BLaER1 (cell line): ENCODE data around the gene KLHL25.

Source experiments
- H3K27ac ChIP-seq: shearing (Covaris generic); formaldehyde crosslinking; 2 replicates; pipeline ENCODE4 v1.8.1; 2022
- H3K27me3 ChIP-seq: shearing (Covaris generic); formaldehyde crosslinking; 2 replicates; pipeline ENCODE4 v1.8.1; 2022
- H3K36me3 ChIP-seq: shearing (Covaris generic); formaldehyde crosslinking; 2 replicates; pipeline ENCODE4 v1.8.1; 2022
- H3K4me1 ChIP-seq: shearing (Covaris generic); formaldehyde crosslinking; 2 replicates; pipeline ENCODE4 v1.8.1; 2022
- H3K4me2 ChIP-seq: shearing (Covaris generic); formaldehyde crosslinking; 2 replicates; pipeline ENCODE4 v1.8.1; 2022
- H3K4me3 ChIP-seq: shearing (Covaris generic); formaldehyde crosslinking; 2 replicates; pipeline ENCODE4 v1.8.1; 2022
- H3K9ac ChIP-seq: shearing (Covaris generic); formaldehyde crosslinking; 2 replicates; pipeline ENCODE4 v1.8.1; 2022
- H3K9me3 ChIP-seq: shearing (Covaris generic); formaldehyde crosslinking; 2 replicates; pipeline ENCODE4 v1.8.1; 2022
- H4K20me1 ChIP-seq: shearing (Covaris generic); formaldehyde crosslinking; 2 replicates; pipeline ENCODE4 v1.8.1; 2022
- Cebpa-rat ChIP-seq: shearing (Covaris generic); IDR thresholded peaks from 2 replicates; pipeline ENCODE4 v1.8.1; 2022

KLHL25 gene, protein sequence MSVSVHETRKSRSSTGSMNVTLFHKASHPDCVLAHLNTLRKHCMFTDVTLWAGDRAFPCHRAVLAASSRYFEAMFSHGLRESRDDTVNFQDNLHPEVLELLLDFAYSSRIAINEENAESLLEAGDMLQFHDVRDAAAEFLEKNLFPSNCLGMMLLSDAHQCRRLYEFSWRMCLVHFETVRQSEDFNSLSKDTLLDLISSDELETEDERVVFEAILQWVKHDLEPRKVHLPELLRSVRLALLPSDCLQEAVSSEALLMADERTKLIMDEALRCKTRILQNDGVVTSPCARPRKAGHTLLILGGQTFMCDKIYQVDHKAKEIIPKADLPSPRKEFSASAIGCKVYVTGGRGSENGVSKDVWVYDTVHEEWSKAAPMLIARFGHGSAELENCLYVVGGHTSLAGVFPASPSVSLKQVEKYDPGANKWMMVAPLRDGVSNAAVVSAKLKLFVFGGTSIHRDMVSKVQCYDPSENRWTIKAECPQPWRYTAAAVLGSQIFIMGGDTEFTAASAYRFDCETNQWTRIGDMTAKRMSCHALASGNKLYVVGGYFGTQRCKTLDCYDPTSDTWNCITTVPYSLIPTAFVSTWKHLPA

GRCh38 chr15:85794598-85795336 is at the start of gene KLHL25:
KLHL25 (minus strand) TSS chr15:85794925; CDS start chr15:85769810, 25,115 bp downstream.
- Histone ChIP-seq H3K9me3 (0 out of 2 replicates have a peak, but pooled peaks cover 5% of the 10 kb centered on the region), H4K20me1 (peaks cover 31% of the 10 kb centered on the region), H3K27ac (peak within 1 kb of the TSS; percentile 93), H3K4me2 (peak within 1 kb of the TSS; percentile 97), H3K4me3 (peak within 1 kb of the TSS; percentile 96), H3K9ac (peak within 1 kb of the TSS; percentile 89), H3K27me3 (no peaks in the 10 kb centered on the region), H3K36me3 (0 out of 2 replicates have a peak, but pooled peaks cover 9% of the 10 kb centered on the region), H3K4me1 (peaks cover 26% of the 10 kb centered on the region)
- no peak for TF ChIP-seq Cebpa-rat

GRCh38 chr15:85840802-85841152 is 46.1 kb upstream of the KLHL25 start:
- Histone ChIP-seq H3K9me3 (no peaks in the 10 kb centered on the region), H3K4me3 (peak overlapping the region; percentile 52), H3K9ac (no peak overlapping the region)

DNA sequence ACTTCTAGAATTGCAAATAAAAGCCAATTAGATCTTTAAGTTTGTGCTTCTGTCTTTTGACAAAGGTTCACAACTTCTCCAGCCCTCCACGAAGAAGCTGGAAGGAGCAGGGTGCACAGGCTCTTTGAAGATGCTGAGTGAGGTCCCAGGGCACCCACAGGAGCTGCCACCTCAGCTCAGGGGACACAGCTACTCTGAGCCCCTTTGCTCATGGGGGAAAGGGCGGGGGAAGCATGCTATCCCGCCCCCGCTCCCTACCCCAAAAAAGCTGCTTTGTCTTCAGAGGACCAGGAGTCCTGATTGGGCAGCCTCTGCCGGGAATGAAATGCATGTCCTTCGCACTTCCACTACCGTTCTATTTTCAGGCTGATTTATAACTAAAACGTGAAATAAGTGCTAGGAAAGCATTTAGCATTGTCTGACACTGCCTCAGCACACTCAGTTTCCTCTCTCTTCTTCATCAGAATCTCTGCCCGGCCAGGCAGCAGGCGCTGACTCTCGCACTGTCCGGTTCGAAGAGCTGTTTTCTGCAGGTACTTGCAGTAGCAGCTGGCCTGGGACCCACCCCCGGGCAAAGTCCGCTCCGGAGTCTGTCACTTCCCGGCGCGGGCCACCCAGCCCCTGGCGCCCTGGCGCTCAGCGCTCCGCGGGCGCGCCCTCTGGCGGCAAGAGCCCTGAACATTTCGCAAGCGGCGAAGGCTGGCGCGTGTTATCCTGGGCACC is 45.5 kb upstream of the KLHL25 start:
- Histone ChIP-seq H3K9me3 (no peaks in the 10 kb centered on the region), H3K27ac (no peak overlapping the region), H3K36me3 (no peaks in the 10 kb centered on the region), H3K9ac (peak overlapping the region; percentile 64; the same call in 1 of the 2 replicates), H4K20me1 (no peaks in the 10 kb centered on the region), H3K4me3 (peak overlapping the region; percentile 52), H3K4me1 (peaks cover 11% of the 10 kb centered on the region), H3K4me2 (peak overlapping the region; percentile 90), H3K27me3 (no peaks in the 10 kb centered on the region)
- TF ChIP-seq Cebpa-rat = peak; percentile 69

More at GRCh38 chr15:85840802-85841152, 46.1 kb upstream of the KLHL25 start:
- Histone ChIP-seq H3K27me3 (no peaks in the 10 kb centered on the region), H4K20me1 (no peaks in the 10 kb centered on the region), H3K36me3 (no peaks in the 10 kb centered on the region), H3K27ac (no peak overlapping the region), H3K4me1 (peaks cover 11% of the 10 kb centered on the region), H3K4me2 (peak overlapping the region; percentile 90)
- no peak for TF ChIP-seq Cebpa-rat

GRCh38 chr15:85839643-85840042 is 44.9 kb upstream of the KLHL25 start:
- Histone ChIP-seq H3K9ac (no peak overlapping the region), H3K9me3 (no peaks in the 10 kb centered on the region), H3K36me3 (no peaks in the 10 kb centered on the region), H4K20me1 (no peaks in the 10 kb centered on the region), H3K27me3 (no peaks in the 10 kb centered on the region), H3K27ac (no peak overlapping the region), H3K4me3 (no peak overlapping the region), H3K4me2 (peak overlapping the region; percentile 90; the same call in 1 of the 2 replicates), H3K4me1 (peaks cover 11% of the 10 kb centered on the region)
- no peak for TF ChIP-seq Cebpa-rat

GRCh38 chr15:85838655-85839054 is 43.9 kb upstream of the KLHL25 start:
- no peak overlapping the region for H3K9ac ChIP-seq
- no peaks in the 10 kb centered on the region for H3K36me3 ChIP-seq
- H3K27ac ChIP-seq = no peak overlapping the region

GRCh38 chr15:85837881-85838280 is 43.2 kb upstream of the KLHL25 start:
- H3K9ac ChIP-seq = no peak overlapping the region
- no peaks in the 10 kb centered on the region for H4K20me1 ChIP-seq
- H3K36me3 ChIP-seq = no peaks in the 10 kb centered on the region
- TF ChIP-seq Cebpa-rat = no peak
- H3K9me3 ChIP-seq = no peaks in the 10 kb centered on the region
- H3K27me3 ChIP-seq = no peaks in the 10 kb centered on the region
- H3K4me1 ChIP-seq = peaks cover 11% of the 10 kb centered on the region
- no peak overlapping the region for H3K4me3 ChIP-seq
- no peak overlapping the region for H3K4me2 ChIP-seq
- H3K27ac ChIP-seq = no peak overlapping the region

More at GRCh38 chr15:85838655-85839054, 43.9 kb upstream of the KLHL25 start:
- TF ChIP-seq Cebpa-rat = no peak
- Histone ChIP-seq H3K4me1 (peaks cover 11% of the 10 kb centered on the region), H3K4me3 (no peak overlapping the region), H4K20me1 (no peaks in the 10 kb centered on the region), H3K27me3 (no peaks in the 10 kb centered on the region), H3K4me2 (no peak overlapping the region), H3K9me3 (no peaks in the 10 kb centered on the region)

- H3K9ac ChIP-seq = no peak overlapping the region
- no peaks in the 10 kb centered on the region for H4K20me1 ChIP-seq
- H3K9me3 ChIP-seq = no peaks in the 10 kb centered on the region
- no peaks in the 10 kb centered on the region for H3K27me3 ChIP-seq
- no peak for TF ChIP-seq Cebpa-rat
- no peak overlapping the region for H3K27ac ChIP-seq
- no peak overlapping the region for H3K4me2 ChIP-seq
- no peaks in the 10 kb centered on the region for H3K36me3 ChIP-seq
- H3K4me3 ChIP-seq = no peak overlapping the region
- H3K4me1 ChIP-seq = peaks cover 11% of the 10 kb centered on the region
These were observed 42.3 kb upstream of the KLHL25 start for GRCh38 chr15:85837011-85837433.

DNA sequence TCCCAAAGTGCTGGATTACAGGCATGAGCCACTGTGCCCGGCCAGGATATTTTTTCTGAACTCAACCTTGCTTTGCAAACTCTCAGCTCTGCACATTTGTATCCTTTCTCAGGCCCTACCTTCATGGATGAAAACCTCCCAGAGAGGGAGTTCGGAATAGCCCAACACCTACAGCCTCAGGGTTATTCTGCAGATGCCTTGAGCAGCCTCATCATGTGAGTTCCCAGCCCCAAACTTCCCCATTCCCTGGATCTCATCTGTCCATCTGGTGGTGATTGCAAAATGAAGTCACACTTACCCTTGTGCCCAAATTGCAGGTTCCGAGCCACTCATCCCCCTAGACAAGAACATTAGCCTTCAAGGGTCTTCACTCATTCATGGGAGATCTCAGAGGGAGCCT is 39.9 kb upstream of the KLHL25 start:
- Histone ChIP-seq H3K4me1 (no peaks in the 10 kb centered on the region; the same call in 1 of the 2 replicates), H3K27me3 (no peaks in the 10 kb centered on the region), H3K9ac (no peak overlapping the region), H3K27ac (no peak overlapping the region), H3K36me3 (no peaks in the 10 kb centered on the region), H3K4me3 (no peak overlapping the region), H3K4me2 (no peak overlapping the region), H4K20me1 (no peaks in the 10 kb centered on the region), H3K9me3 (no peaks in the 10 kb centered on the region)
- no peak for TF ChIP-seq Cebpa-rat

- H3K4me2 ChIP-seq = no peak overlapping the region
- no peaks in the 10 kb centered on the region for H3K36me3 ChIP-seq
- H3K27ac ChIP-seq = no peak overlapping the region
- no peaks in the 10 kb centered on the region for H4K20me1 ChIP-seq
- no peak for TF ChIP-seq Cebpa-rat
- H3K9me3 ChIP-seq = no peaks in the 10 kb centered on the region
- H3K4me3 ChIP-seq = no peak overlapping the region
- H3K27me3 ChIP-seq = no peaks in the 10 kb centered on the region
- no peak overlapping the region for H3K9ac ChIP-seq
- no peaks in the 10 kb centered on the region for H3K4me1 ChIP-seq
These were observed 37.7 kb upstream of the KLHL25 start for GRCh38 chr15:85832394-85832793.
